H4 (cell line): Measurements from ENCODE around the gene TK1. TPM values are rescaled to one million over a fixed set of nuclear protein-coding genes. Genes with fewer than 3 reads are reported as not detected.
A peak's percentile ranks its signal among the peaks of the same experiment; 100 is the strongest.
"Not testable (repeated sequence)": the region's sequence is repeated elsewhere in the genome, so short reads cannot be mapped to it uniquely, and the experiment has no call there.

ENCODE experiments used
- DNase-seq: peaks from one replicate; pipeline ENCODE4 v3.0.0-alpha.2; 2015; ENCODE audit warnings: low spot score
- total RNA-seq: library from RNA; depleted of rRNA; stranded (reverse); fragments of >200 nt; shearing (Covaris generic); gene quantifications from 2 replicates; pipeline ENCODE4 v1.2.3, GENCODE V29; 2014; rRNA removed

Gene TK1, protein sequence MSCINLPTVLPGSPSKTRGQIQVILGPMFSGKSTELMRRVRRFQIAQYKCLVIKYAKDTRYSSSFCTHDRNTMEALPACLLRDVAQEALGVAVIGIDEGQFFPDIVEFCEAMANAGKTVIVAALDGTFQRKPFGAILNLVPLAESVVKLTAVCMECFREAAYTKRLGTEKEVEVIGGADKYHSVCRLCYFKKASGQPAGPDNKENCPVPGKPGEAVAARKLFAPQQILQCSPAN
- total RNA-seq = 188 and 253 TPM in 2 replicates

DNA sequence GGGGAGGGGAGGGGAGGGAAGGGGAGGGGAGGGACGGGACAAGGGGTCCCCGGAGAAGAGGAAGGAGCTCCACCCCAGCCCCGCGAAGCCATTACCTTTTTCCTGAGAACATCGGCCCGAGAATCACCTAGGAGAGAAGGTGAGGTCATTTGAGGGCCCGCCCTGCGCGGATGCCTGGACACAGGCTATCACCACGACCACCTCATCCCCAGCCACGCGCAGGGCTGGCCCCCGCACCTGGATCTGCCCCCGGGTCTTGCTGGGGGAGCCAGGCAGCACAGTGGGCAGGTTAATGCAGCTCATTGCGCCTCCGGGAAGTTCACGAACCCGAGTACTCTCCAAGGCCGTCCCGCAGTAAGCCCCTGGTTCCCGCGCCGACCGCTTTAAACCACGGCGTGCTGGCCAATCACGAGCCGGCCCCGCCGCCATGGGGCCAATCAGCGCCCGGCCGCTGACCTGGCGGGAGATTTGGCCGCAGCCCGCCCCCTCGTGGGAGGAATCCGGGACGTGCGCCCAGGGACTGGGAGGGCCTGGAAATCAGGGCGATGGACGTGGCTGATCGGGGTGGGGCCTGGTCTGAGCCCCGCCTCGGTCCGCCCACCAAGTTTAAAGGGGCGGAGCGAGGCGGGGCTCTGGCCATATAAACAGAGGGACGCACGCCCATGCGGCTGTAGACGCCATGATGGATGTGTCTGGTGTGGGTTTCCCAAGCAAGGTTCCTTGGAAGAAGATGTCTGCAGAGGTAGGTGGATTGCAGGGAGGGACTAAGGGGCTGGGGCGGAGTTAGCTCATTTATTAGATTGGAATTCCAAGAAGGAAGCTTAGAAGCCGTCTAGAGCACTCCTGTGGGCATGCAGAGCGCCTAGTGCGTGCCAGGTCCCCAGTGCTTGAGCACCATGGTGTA lies at the start of gene TK1, which contains the start of gene AFMID:
TK1 (minus strand) TSS at position 361 of the 904 bp plus-strand sequence; CDS start at position 303, 58 bp downstream.
AFMID (plus strand) TSS at position 671 of the 904 bp plus-strand sequence; CDS start at position 680, 9 bp downstream.
- peak; percentile 94 for DNase-seq

DNA sequence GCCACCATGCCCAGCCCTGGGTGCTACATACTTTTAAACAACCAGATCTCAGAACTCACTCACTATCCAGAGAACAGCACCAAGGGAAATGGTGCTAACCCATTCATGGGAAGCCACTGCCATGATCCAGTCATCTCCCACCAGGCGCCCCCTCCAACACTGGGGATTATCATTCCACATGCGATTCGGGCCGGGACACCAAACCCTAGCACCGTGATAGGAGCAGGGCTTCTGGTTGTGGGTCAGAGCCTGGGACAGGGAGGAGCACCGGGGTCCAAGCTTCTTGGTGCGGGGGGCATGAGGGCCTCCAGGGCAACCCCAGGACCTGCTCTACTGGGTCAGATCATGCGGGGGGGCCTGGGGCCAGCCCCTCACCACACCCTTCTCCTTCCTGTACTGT lies 49.0 kb upstream of the TK1 start:
- no peak for DNase-seq

DNA sequence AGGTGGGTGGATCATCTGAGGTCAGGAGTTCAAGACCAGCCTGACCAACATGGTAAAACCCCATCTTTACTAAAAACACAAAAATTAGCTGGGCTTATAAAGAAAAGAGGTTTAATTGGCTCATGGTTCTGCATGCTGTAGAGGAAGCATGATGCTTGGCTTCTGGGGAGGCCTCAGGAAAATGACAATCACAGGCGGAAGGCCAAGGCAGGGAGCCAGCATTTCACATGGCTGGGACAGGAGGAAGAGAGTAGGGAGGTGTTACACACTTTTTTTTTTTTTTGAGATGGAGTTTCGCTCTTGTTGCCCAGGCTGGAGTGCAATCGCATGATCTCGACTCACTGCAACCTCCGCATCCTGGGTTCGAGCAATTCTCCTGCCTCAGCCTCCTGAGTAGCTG lies 48.2 kb upstream of the TK1 start:
- DNase-seq = not testable (repeated sequence)

DNA sequence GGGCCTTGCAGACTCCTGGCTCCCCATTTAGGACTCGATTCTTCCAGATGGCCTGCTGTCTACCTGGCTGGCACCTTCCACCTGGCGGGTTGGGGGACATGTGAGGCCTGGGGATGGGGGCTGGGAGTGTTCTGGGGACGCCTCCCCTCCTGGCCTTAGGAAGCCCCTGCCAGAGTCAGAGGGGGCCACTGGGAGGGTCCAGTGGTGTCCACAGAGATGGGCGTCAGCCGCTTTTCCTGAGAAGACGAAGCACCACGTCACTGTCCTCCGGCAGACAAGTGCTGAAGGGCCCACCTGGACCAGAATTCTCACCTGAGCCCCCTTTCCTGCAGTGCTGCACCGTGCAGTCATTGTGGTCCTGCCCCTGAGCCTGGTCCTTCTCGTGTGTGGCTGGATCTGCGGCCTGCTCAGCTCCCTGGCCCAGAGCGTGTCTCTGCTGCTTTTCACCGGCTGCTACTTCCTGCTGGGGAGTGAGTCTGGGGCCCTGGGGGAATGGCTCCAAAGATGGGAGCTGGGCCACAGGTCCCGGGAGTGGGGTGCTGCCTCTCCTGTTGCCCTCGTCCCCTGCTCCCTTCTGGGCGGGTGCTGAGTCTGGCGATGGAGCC lies 47.5 kb upstream of the TK1 start:
- DNase-seq = no peak

DNA sequence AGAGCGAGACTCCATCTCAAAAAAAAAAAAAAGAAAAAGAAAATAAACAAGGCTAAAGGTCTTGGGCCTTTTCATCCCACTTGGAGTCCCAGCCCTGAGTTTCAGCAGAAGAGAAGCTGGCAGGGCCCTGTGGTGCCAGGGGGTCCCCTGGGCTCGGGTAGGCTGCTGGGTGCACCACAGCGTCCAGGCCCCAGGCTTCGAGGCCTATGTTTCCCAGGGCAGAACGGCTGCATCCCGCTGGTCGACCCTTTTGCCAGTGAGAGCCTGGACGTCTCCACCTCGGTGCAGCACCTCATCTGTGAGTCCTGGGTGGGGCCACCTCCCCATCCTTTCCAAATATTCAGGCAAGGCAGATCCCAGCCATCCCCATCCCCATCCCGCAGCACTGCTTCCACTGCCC lies 46.8 kb upstream of the TK1 start:
- DNase-seq = no peak

DNA sequence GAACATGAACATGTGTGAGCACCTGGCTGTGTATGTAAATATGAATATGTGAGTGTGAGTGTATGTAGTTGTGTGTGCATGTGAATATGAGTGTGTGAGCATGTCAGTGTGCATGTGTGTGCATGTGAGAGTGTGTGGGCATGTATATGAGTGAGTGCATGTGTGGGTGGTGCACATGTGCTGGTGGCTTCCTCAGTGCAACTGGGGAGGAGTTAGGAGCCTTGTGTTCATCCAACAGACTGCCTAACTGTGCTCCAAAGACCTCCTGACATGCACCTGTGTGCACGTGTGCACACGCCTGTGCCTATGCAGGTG lies 46.0 kb upstream of the TK1 start:
- no peak for DNase-seq

DNA sequence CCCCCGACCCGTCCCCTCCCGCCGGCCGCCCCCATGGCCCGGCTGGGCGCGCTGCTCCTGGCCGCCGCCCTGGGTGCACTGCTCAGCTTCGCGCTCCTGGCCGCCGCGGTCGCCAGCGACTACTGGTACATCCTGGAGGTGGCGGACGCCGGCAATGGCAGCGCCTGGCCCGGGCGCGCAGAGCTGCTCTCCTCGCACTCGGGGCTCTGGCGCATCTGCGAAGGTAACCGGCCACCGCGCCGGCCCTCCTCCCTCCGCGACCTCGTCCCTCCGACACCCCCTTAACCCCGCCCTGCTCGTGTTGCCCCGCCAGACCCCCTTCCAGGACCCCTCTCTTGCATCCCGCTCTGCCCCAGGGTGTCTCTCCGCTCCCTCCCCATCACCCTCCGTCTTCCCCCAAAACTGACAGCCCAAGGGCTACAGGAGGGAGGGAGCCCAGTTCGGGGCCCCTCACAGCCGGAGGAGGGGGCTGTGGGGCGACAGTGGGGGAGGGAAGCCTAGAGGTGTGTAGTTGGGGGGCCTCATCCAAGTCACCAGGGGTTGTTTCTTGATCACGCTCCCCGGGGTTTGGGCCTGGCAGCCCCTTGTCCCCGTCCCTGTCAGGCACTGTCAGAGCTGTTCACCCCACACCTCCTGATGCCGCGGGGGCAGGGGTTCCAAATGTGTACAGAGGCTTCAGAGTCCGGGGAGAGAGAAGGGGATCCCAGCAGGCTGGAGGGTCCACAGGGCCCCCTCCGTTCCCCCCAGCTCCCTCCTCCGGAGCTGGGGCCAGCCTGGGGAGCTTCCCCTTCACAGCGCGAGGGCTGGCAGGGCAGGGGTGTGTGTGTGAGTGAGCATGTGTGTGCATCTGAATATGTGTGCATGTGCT lies 45.4 kb upstream of the TK1 start:
- no peak for DNase-seq

DNA sequence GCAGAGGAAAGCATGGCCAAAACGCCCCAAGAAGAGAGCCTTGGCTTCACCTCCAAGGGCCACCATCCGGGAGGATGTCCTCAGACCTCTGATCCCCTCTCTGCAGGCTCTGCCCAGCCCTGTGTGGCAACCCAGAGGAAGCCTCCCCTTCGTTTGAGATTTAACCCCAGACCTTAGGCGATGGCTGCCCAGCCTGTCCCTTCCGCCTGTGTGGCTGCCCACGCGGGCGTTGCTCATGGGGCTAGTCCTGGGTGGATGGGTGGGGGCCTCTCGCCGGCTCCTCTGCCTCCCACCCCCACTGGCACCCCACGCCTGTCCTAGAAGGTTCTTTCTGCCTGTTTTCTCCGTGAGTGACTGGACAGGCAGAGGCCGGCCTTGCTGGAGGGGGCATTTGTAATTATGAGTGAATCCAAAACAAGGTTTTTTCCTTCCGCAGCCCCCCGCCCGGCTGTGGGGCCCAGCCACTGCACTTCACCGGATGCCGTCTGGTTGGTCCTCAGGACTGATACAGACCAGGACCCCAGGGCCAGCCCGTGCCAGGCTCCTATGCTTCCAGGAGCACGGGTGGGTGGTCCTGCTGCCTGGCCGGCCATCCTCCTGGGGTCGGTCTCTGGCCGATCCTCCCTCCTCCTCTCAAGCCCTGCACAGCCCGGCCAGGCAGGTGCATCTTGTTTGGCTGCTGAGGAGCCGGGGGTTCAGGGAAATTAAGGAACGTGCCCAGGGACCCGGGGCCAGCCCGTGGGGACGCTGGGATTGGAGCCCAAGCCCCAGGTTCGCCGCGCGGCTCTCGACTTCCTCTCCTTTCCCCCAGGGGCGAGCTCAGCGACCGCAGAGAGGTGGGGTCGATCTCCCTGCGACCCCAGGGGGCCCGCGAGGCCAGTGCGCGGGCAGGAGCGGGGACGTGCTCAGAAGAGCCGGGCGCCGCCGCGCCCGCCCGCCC lies 44.4 kb upstream of the TK1 start, which contains the start of gene TMEM235:
TMEM235 (plus strand) TSS at position 636 of the 940 bp plus-strand sequence. CDS start 393 bp downstream, outside the sequence.
- DNase-seq = no peak

DNA sequence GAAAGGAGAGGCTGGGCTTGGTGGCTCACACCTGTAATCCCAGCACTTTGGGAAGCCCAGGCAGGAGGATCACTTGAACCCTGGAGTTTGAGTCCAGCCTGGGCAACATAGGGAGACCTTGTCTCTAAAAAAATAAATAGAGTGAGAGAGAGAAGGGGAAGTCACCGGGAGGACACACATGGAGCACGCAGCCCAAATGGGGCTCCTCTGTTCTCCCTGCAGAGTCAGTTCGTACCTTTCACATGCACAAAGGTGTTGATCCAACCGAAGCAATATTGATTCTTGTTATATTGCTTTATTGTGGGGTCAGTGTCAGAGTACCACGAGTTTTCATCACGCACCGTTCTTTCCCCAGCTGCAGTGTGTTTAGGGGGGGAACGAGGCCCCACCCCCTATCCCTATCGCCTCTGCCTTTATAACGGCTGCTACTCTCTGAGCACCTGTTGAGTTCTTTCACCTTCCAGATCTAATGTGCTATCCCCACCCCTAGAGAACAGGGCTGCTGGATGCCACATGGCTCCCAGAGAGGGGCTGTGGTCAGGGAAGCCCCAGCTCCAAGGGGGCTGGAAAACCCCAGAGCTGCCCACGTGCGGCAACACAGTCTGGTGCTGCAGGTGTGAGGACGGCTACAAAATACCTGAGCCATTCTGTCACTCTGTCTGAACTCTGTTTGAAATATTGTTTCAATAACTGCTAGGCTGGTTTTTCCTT lies 43.6 kb upstream of the TK1 start:
- no peak for DNase-seq

DNA sequence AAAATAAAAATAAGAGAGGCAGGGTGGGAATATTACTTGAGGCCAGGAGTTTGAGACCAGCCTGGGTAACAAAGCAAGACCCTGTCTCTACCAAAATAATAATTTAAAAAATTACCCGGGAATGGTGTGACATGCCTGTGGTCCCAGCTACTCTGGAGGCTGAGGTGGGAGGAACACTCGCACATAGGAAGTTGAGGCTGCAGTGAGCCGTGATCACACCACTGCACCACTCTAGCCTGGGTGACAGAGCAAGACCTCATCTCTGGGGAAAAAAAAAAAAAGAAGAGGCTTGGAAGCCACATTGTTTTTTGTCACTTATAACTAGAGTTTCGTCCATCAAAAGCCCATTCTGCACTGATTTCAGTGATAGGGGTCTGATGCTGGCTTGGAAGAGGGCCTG lies 41.3 kb upstream of the TK1 start:
- DNase-seq = no peak

DNA sequence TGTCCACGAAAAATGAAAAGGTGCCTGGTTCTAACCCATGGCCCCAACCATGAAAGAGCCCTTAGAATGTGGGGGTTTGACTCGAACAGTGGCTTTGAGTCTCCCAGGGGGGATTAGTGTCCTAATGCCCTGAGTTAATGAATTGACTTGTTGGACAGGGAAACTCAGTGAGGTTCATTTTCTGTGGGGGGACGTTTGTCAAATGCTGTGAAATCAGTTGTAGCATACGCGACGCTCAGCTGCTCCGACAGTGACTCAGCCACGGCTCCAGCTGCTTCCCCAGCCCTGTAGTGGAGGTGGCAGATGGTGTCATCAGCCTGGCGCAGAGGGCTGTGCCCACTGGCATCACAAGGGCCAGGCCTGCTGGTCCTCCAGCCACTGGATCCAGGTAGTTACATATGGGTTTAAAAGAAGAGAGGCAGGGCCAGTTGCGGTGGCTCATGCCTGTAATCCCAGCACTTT lies 40.6 kb upstream of the TK1 start:
- peak; percentile 76 for DNase-seq

DNA sequence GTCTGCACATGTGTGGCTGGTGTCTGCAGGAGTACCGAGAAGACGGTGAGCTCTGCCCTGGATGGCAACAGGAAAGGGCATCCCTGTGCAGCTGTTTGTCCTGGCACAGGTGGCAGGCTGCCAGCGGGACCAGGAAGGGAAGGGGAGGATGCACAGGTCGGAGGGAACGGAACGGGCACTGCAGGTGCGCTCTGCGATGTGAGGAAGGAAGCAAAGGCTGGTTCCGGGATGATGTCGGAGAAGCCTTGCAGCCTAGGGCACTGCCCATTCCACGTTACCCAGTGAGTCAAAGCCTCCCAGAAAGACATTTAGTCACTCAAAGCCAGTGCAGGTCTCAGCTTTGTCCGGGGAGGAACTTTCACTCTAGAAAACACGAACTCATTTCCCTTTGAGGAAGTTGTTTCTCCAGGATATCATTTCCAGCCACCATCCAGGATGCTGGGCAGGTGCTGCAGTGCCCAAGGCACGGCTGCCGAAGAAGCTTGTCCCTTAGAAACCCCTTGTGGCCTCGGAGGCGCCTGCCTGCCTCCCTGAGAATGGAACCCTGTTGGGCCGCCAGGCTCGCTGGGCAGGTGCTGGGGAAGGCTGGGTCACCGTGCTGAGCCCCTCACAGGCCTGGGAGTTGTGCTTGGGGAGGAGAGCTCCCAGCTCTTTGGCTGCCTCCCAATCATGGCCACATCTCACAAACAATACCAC lies 40.1 kb upstream of the TK1 start:
- no peak for DNase-seq

DNA sequence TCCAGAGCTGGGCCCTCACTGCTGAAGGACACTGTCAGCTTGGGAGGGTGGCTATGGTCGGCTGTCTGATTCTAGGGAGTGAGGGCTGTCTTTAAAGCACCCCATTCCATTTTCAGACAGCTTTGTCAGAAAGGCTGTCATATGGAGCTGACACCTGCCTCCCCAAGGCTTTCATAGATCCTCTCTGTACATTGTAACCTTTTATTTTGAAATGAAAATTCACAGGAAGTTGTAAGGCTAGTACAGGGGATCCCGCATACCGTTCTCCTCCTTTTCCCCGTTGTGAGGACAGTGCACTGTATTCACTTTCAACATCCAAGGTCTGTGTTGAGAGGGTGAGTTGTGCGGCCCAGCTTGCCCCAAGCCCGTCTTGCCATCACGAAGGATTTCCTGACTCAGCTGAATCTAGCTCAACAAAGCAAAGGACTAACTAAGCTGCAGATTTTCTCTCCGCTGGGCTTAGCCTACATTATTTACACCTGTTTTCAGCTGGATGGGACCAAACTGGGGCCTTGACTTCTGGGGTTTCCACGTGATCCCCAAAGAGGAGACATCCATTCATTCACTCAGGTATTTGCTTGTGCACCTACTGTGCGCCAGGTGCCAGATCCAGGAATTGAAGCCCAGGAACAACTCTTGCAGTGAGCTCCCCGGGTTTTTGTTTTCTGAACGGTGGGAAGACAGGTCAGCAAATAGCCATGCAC lies 39.4 kb upstream of the TK1 start:
- no peak for DNase-seq

DNA sequence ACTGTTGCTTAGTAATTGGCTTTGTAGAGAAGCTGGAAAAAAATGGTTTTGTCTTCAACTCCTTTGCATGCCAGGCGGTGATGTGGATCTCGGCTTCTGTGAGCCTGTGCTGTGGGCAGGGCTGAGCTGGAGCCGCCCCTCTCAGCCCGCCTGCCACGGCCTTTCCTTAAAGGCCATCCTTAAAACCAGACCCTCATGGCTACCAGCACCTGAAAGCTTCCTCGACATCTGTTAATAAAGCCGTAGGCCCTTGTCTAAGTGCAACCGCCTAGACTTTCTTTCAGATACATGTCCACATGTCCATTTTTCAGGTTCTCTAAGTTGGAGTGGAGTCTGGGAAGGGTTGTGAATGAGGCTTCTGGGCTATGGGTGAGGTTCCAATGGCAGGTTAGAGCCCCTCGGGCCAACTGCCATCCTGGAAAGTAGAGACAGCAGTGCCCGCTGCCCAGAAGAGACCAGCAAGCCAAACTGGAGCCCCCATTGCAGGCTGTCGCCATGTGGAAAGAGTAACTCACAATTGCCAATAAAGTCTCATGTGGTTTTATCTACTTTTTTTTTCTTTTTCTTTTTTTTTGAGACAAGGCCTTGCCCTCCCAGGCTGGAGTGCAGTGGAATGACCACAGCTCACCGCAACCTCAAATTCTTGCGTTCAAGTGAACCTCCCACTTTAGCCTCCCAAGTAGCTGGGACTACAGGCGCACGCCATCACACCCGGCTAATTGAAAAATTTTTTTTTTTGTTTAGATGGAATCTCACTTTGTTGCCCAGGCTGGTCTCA lies 38.4 kb upstream of the TK1 start:
- no peak for DNase-seq

DNA sequence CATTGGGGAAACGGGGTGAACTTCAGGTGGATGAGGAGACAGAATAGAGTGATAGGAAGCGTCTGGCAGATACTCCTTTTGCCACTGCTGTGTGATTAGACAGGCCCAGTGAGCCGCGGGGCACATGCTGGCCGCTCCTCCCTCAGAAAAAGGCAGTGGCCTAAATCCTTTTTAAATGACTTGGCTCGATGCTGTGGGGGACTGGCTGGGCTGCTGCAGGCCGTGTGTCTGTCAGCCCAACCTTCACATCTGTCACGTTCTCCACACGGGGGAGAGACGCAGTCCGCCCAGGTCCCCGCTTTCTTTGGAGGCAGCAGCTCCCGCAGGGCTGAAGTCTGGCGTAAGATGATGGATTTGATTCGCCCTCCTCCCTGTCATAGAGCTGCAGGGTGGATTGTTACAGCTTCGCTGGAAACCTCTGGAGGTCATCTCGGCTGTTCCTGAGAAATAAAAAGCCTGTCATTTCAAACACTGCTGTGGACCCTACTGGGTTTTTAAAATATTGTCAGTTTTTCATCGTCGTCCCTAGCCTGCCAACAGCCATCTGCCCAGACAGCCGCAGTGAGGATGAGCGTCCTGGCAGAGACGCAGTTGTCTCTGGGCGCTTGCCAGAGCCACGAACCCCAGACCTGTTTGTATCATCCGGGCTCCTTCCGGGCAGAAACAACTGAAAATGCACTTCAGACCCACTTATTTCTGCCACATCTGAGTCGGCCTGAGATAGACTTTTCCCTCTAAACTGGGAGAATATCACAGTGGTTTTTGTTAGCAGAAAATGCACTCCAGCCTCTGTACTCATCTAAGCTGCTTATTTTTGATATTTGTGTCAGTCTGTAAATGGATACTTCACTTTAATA lies 37.6 kb upstream of the TK1 start:
- DNase-seq = no peak

DNA sequence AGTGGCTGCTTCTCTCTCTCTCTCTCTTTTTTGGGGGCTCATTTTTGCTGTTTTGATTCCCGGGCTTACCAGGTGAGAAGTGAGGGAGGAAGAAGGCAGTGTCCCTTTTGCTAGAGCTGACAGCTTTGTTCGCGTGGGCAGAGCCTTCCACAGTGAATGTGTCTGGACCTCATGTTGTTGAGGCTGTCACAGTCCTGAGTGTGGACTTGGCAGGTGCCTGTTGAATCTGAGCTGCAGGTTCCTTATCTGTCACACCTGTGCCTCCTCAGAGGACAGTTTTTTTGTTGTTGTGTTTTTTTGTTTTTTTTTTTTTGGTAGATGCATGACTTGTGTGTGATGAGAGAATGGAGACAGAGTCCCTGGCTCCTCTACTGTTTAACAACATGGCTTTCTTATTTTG lies 36.9 kb upstream of the TK1 start:
- DNase-seq = no peak

DNA sequence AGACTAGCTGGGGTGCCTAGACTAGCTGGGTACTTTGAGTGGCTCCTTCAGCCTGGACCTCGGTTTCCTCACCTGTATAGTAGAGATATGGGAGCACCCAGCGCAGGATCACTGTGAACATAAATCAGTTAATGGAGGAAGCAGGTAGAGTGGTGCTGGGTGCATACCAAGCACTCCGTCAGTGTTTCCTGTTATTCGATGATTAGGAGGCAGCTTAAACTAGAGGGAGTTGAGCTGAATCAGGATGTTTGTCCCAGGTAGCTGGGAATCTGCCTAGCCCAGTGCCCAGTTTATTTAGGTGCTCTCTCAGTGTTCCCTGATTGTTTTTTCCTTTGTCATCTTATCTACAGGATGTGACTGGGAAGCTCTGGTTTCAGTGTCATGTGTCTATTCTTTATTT lies 36.2 kb upstream of the TK1 start:
- no peak for DNase-seq
